Body of pancreas (tissue), 4 donors: ENCODE results near the gene SPAG7.

Experiments used
- POLR2A ChIP-seq, 3 donors: fragments of 450-650 bp; IDR thresholded peaks; one replicate each; pipeline ENCODE4 v1.6.1; 2016; ENCODE audit warnings: antibody characterized with exemption in 3 of 3, mild to moderate bottlenecking in 2 of 3
- TF ChIP-seq, protein P1 (sequence below), 7 experiments: fragments of 450-650 bp in 4 of 7; fragments of 200-600 bp in 3 of 7; sonication (generic) in 3 of 7; IDR thresholded peaks; one replicate each; pipeline ENCODE4 v1.5.1; 2016 to 2019; ENCODE audit warnings: antibody characterized with exemption in 7 of 7

DNA sequence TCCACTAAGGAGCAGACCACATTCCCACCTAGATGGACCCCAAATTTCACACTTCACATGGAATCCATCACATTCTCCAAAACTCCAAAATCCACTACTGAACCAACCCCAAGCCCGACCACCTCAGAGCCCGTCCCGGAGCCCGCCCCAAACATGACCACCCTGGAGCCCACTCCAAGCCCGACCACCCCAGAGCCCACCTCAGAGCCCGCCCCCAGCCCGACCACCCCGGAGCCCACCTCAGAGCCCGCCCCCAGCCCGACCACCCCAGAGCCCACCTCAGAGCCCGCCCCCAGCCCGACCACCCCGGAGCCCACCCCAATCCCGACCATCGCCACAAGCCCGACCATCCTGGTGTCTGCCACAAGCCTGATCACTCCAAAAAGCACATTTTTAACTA is 34.0 kb downstream of the SPAG7 start:
- TF ChIP-seq, protein P1, sequence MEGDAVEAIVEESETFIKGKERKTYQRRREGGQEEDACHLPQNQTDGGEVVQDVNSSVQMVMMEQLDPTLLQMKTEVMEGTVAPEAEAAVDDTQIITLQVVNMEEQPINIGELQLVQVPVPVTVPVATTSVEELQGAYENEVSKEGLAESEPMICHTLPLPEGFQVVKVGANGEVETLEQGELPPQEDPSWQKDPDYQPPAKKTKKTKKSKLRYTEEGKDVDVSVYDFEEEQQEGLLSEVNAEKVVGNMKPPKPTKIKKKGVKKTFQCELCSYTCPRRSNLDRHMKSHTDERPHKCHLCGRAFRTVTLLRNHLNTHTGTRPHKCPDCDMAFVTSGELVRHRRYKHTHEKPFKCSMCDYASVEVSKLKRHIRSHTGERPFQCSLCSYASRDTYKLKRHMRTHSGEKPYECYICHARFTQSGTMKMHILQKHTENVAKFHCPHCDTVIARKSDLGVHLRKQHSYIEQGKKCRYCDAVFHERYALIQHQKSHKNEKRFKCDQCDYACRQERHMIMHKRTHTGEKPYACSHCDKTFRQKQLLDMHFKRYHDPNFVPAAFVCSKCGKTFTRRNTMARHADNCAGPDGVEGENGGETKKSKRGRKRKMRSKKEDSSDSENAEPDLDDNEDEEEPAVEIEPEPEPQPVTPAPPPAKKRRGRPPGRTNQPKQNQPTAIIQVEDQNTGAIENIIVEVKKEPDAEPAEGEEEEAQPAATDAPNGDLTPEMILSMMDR (IDR thresholded peaks at IDR 0.05): no peak
- no peak for TF ChIP-seq POLR2A (IDR thresholded peaks at IDR 0.05)
